Vagina (tissue), 2 donors: ENCODE measurements around the gene EYS. TPM values are rescaled to one million over a fixed set of nuclear protein-coding genes. Genes with fewer than 3 reads are reported as not detected.

Source experiments
- DNase-seq, 2 donors: peaks; one replicate each; pipeline ENCODE4 v3.0.0-alpha.2; 2017; ENCODE audit errors: extremely low spot score in 2 of 2
- H3K27ac ChIP-seq: fragments of 200-600 bp; sonication (generic); one replicate; pipeline ENCODE4 v1.5.1; 2019
- H3K27me3 ChIP-seq: fragments of 200-600 bp; sonication (generic); one replicate; pipeline ENCODE4 v1.5.1; 2019
- H3K36me3 ChIP-seq, 2 donors: fragments of 200-600 bp; sonication (generic); one replicate each; pipeline ENCODE4 v1.5.1; 2017 to 2019
- H3K4me1 ChIP-seq: fragments of 200-600 bp; sonication (generic); one replicate; pipeline ENCODE4 v1.5.1; 2019
- H3K4me3 ChIP-seq, 2 donors: fragments of 200-600 bp; sonication (generic); 1 replicate in 1 of 2; 2 replicates in 1 of 2; pipeline ENCODE4 v1.5.1; 2016 to 2019
- H3K9me3 ChIP-seq: fragments of 200-600 bp; sonication (generic); one replicate; pipeline ENCODE4 v1.5.1; 2019
- CTCF ChIP-seq, 3 experiments: fragments of 450-650 bp in 2 of 3; fragments of 200-600 bp in 1 of 3; sonication (generic) in 1 of 3; IDR thresholded peaks; one replicate each; pipeline ENCODE4 v1.5.1; 2017 to 2019; ENCODE audit warnings: antibody characterized with exemption in 3 of 3, mild to moderate bottlenecking in 2 of 3, moderate library complexity in 2 of 3
- POLR2A ChIP-seq, 2 donors: fragments of 450-650 bp; IDR thresholded peaks; one replicate each; pipeline ENCODE4 v1.6.1; 2017; ENCODE audit warnings: antibody characterized with exemption in 2 of 2, mild to moderate bottlenecking in 2 of 2, moderate library complexity in 2 of 2
- POLR2AphosphoS5 ChIP-seq, 2 donors: sonication (generic); formaldehyde crosslinking; IDR thresholded peaks; one replicate each; pipeline ENCODE4 v1.9.0; 2017; ENCODE audit warnings: antibody characterized with exemption in 2 of 2, mild to moderate bottlenecking in 2 of 2, low read depth in 1 of 2; ENCODE audit not compliant: insufficient read depth in 1 of 2
- intact Hi-C: fragments of 100-400 bp; cut with DNase I; formaldehyde crosslinking; loops from one replicate; pipeline ENCODE4 v1.15.1; 2023
- total RNA-seq: library from RNA; depleted of rRNA; stranded (reverse); fragments of >200 nt; gene quantifications from one replicate; pipeline ENCODE4 v1.2.3, GENCODE V29; 2016

Gene EYS
- total RNA-seq, 1 donor from 2014 or later = not detected

GRCh38 chr6:64850121-64850520, 856.9 kb downstream of the EYS start:
- Histone ChIP-seq H3K9me3 (no peaks in the 10 kb centered on the region), H3K36me3 (no peaks in the 10 kb centered on the region), H3K27ac (no peak overlapping the region), H3K4me3 (no peak overlapping the region), H3K4me1 (no peaks in the 10 kb centered on the region), H3K27me3 (no peaks in the 10 kb centered on the region)
- DNase-seq = no peak
- intact Hi-C loops = no loop called here
- no peak for TF ChIP-seq POLR2AphosphoS5 (IDR thresholded peaks at IDR 0.05; ENCODE audit: insufficient read depth in 1 of 2, low read depth in 1 of 2)
- TF ChIP-seq POLR2A (IDR thresholded peaks at IDR 0.05) = no peak
- no peak for TF ChIP-seq CTCF (IDR thresholded peaks at IDR 0.05)

GRCh38 chr6:64848467-64848866, 858.6 kb downstream of the EYS start:
- intact Hi-C loops = no loop called here
- no peak overlapping the region for H3K27ac ChIP-seq
- H3K9me3 ChIP-seq = no peaks in the 10 kb centered on the region
- no peaks in the 10 kb centered on the region for H3K27me3 ChIP-seq
- no peaks in the 10 kb centered on the region for H3K36me3 ChIP-seq
- H3K4me1 ChIP-seq = no peaks in the 10 kb centered on the region
- no peak for DNase-seq
- H3K4me3 ChIP-seq = no peak overlapping the region
- no peak for TF ChIP-seq POLR2AphosphoS5 (IDR thresholded peaks at IDR 0.05; ENCODE audit: insufficient read depth in 1 of 2, low read depth in 1 of 2)
- no peak for TF ChIP-seq POLR2A (IDR thresholded peaks at IDR 0.05)
- no peak for TF ChIP-seq CTCF (IDR thresholded peaks at IDR 0.05)

GRCh38 chr6:64847396-64847795, 859.6 kb downstream of the EYS start:
- no peak for TF ChIP-seq CTCF (IDR thresholded peaks at IDR 0.05)
- TF ChIP-seq POLR2A (IDR thresholded peaks at IDR 0.05) = no peak
- TF ChIP-seq POLR2AphosphoS5 (IDR thresholded peaks at IDR 0.05; ENCODE audit: insufficient read depth in 1 of 2, low read depth in 1 of 2) = no peak
- no peaks in the 10 kb centered on the region for H3K36me3 ChIP-seq
- H3K27ac ChIP-seq = no peak overlapping the region
- intact Hi-C loops = no loop called here
- DNase-seq = no peak
- H3K4me3 ChIP-seq = no peak overlapping the region
- H3K4me1 ChIP-seq = no peaks in the 10 kb centered on the region
- no peaks in the 10 kb centered on the region for H3K27me3 ChIP-seq
- no peaks in the 10 kb centered on the region for H3K9me3 ChIP-seq

- Histone ChIP-seq H3K36me3 (no peaks in the 10 kb centered on the region), H3K4me3 (no peak overlapping the region), H3K27me3 (no peaks in the 10 kb centered on the region), H3K4me1 (no peaks in the 10 kb centered on the region), H3K9me3 (no peaks in the 10 kb centered on the region), H3K27ac (no peak overlapping the region)
- no peak for DNase-seq
- TF ChIP-seq POLR2AphosphoS5 (IDR thresholded peaks at IDR 0.05; ENCODE audit: insufficient read depth in 1 of 2, low read depth in 1 of 2) = no peak
- no peak for TF ChIP-seq CTCF (IDR thresholded peaks at IDR 0.05)
- TF ChIP-seq POLR2A (IDR thresholded peaks at IDR 0.05) = no peak
- intact Hi-C loops = no loop called here
Observed at GRCh38 chr6:64838726-64839125, 868.3 kb downstream of the EYS start.

GRCh38 chr6:64831680-64832079, 875.3 kb downstream of the EYS start:
- H3K27ac ChIP-seq = no peak overlapping the region
- no peaks in the 10 kb centered on the region for H3K36me3 ChIP-seq
- intact Hi-C loops = no loop called here

GRCh38 chr6:64817525-64817924, 889.5 kb downstream of the EYS start:
- TF ChIP-seq CTCF (IDR thresholded peaks at IDR 0.05) (no peak), POLR2A (IDR thresholded peaks at IDR 0.05) (no peak), POLR2AphosphoS5 (IDR thresholded peaks at IDR 0.05; ENCODE audit: insufficient read depth in 1 of 2, low read depth in 1 of 2) (no peak)
- Histone ChIP-seq H3K36me3 (no peaks in the 10 kb centered on the region), H3K9me3 (no peaks in the 10 kb centered on the region), H3K27ac (no peak overlapping the region), H3K4me1 (no peaks in the 10 kb centered on the region), H3K27me3 (no peaks in the 10 kb centered on the region), H3K4me3 (no peak overlapping the region)
- intact Hi-C loops = no loop called here
- DNase-seq = no peak

More at GRCh38 chr6:64831680-64832079, 875.3 kb downstream of the EYS start:
- H3K9me3 ChIP-seq = no peaks in the 10 kb centered on the region
- no peak for DNase-seq
- TF ChIP-seq POLR2AphosphoS5 (IDR thresholded peaks at IDR 0.05; ENCODE audit: insufficient read depth in 1 of 2, low read depth in 1 of 2) = no peak
- no peaks in the 10 kb centered on the region for H3K27me3 ChIP-seq
- no peak overlapping the region for H3K4me3 ChIP-seq
- H3K4me1 ChIP-seq = no peaks in the 10 kb centered on the region
